HG03432 (cell line): Measurements from ENCODE around the gene CPA5.

Source experiments
- ATAC-seq: cut with Tn5 transposase; IDR thresholded peaks from one replicate; pipeline ENCODE4 v1.9.1; 2021; ENCODE audit warnings: mild to moderate bottlenecking, moderate library complexity; ENCODE audit not compliant: unreplicated experiment

CPA5 gene

GRCh38 chr7:130356876-130357611 is 12.4 kb downstream of the CPA5 start:
- no peak for ATAC-seq

GRCh38 chr7:130358471-130358870 is 13.9 kb downstream of the CPA5 start:
- no peak for ATAC-seq

DNA sequence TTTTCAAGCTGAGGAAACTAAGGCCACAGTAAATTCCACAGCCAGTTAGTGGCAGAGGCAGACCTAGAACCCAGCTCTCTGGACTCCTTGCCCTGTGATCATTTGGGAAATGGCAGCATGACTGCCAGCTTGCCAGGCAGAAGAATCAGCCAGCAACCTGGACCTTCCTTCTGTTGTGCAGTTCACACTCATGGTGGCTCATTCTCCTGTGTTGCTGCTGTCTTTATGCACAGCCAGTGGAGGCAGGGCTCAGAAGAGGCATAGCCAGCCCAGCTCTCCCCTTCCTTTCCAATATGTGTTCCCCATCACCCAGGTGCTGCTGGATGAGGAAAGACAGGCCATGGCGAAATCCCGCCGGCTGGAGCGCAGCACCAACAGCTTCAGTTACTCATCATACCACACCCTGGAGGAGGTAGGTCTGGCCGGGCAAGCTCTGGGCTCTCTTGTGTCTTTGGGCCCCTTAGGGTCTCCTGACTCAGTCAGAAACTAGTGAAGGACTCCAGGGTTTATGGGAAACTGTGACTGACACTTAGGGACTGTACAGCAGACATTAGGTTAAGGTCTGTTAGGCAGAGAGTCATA is 14.8 kb downstream of the CPA5 start:
- no peak for ATAC-seq

GRCh38 chr7:130360518-130360917 is 15.9 kb downstream of the CPA5 start:
- no peak for ATAC-seq

GRCh38 chr7:130361681-130362080 is 17.1 kb downstream of the CPA5 start:
- no peak for ATAC-seq

GRCh38 chr7:130362251-130362816 is 17.7 kb downstream of the CPA5 start:
- no peak for ATAC-seq

DNA sequence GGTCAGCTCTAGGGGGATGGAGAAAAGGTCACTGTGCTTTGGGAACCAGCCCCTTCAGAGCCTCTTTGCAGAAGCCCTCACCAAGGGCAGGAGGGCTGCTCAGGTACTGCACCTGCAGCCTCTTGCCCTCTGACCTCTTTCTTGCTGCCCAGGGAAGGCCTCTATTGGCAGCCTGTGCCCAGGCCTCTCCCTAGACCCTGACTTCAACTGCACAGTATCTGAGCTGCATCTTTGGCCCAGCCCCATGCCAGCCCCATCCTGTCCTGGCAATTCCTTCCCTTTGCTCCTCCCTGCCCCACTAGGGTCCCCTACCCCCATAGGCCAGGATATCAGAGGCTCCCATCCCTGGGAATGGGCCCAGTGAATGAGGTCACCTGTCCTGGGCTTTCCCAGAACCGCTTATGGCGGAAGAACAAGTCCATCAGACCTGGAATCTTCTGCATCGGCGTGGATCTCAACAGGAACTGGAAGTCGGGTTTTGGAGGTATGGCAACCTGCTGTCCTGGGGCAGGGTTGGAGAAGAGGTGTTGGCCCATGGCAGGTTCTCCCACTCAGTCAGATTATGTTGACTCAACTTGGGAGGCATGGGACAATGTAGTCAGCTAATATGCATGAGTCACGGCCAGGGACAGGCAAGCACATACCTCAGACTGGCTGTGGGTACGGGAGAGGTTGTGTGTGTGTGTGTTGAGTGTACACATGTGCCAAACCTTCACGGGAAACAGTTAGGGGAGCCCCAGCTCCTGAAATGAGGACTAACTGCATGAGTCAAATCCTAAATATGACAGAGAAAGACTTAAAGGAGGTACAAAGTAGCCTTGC is 18.6 kb downstream of the CPA5 start:
- ATAC-seq = peak; percentile 41

DNA sequence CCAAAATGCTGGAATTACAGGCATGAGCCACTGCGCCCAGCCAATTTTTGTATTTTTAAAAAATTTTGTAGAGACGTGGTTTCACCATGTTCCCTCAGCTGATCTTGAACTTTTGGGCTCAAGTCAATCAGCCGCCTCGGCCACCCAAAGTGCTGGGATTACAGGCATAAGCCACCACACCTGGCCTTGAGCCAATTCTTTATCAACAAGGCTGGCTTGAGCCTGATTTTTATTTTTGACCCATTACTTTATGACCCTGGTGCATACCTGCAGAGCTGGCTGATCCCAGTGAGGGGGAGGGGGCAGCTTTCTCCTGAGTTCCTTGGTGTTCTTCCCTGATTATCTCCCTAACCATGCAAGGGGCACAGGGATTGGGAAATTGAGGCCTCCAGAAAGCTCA is 19.8 kb downstream of the CPA5 start:
- ATAC-seq = no peak

DNA sequence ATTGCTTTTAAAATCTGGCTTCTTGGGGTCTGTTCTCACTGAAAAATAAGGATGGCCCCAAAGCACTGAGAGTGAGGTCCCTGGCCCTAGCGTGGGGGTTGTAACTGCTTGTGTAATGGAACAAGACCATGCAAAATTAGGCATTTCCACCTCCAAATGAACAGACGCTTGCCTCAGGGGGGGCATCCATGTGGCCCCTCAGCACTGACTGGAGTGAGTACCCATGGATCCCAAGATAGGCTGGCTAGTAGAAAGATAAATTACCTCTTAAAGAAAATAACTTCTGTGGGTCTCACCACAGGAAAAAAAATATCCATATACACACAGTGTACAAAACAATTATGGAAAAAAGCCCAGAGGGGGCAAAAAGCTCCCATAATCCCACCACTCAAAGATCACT is 20.5 kb downstream of the CPA5 start:
- ATAC-seq = no peak

- ATAC-seq = peak; percentile 69
These were observed 21.2 kb downstream of the CPA5 start for GRCh38 chr7:130365511-130366441.

GRCh38 chr7:130366564-130366963 is 21.9 kb downstream of the CPA5 start:
- ATAC-seq = no peak

- no peak for ATAC-seq
These were observed 22.6 kb downstream of the CPA5 start for GRCh38 chr7:130367088-130367755.

DNA sequence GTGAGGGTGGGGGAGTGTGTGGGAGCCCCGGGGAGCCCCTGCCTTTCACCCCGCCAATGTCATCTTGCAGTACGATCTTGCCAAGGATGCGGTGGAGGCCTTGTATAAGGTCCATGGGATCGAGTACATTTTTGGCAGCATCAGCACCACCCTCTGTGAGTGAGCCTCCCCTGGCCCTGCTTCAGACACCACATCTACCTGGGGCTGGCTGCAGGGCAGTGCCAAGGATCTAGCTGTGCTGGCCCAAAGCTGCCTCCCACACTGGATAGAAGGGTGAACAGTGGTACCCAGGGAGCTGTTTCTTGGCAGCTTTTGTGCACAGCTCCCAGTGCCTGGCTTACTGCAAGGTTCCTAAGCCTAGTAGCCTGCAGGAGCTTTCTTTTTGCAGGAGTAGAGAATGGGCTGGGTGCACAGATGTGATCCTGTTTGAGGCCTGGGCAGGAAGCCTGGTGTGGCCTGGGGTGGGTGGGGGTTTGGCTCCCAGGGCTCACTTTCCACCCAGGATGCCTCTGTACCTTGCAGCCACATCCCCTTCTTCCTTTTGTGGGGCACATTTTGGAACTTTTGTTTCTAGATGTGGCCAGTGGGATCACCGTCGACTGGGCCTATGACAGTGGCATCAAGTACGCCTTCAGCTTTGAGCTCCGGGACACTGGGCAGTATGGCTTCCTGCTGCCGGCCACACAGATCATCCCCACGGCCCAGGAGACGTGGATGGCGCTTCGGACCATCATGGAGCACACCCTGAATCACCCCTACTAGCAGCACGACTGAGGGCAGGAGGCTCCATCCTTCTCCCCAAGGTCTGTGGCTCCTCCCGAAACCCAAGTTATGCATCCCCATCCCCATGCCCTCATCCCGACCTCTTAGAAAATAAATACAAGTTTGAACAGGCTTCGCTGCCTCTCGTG is 23.5 kb downstream of the CPA5 start:
- ATAC-seq = no peak

- ATAC-seq = no peak
These were observed 24.6 kb downstream of the CPA5 start for GRCh38 chr7:130369110-130369711.

DNA sequence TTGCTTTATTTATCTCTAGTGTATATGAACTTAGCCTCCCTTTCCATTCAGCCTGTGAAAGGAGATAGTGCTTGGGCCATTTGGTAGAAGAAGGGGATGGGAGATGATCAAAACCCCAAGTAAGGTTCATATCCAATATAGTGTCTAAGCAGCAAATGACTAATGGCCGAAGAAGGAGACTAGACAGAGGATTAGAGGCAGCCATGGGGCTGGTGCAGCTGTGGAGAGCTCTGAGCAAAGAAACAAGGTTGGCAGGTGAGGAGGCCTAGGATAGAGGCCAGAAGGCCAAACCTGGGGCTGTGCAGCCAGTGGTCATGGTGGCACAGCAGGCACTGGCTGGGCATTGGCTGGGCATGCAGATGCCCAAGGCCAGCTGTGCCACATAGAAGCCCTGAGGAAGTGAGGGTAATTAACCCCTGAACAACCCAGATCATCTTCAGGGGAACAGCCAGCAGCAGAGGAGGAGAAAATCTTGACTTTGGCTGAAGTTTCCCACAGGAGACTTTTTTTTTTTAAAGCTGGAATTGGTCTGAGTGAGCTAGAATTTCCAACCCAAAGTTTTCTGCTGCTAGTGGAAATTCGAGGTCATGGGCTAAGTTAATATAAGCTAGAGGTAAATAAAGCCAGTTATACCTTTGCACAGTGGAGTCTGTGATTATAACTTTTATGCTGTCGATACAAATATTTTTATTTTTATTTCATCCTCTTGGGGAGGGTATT is 25.4 kb downstream of the CPA5 start:
- ATAC-seq = no peak

DNA sequence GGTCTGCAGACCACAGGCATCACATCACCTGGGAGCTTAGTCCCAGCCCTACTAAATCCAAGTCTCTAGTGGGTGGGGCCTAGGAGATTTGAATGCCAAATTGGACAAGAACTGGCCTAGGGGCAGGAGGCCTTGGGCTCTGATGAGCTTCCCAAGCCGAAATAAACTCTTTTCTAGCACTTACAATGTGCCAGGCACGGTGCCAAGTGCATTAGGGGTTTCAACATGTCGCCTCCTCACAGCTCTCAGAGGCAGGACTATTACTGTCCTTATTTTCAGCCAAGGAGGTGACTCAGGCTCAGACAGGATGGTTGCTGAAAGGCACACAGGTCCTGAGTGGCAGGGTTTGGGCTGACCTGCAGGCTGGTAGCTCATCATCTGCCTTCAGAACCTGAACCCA is 26.4 kb downstream of the CPA5 start:
- ATAC-seq = no peak

DNA sequence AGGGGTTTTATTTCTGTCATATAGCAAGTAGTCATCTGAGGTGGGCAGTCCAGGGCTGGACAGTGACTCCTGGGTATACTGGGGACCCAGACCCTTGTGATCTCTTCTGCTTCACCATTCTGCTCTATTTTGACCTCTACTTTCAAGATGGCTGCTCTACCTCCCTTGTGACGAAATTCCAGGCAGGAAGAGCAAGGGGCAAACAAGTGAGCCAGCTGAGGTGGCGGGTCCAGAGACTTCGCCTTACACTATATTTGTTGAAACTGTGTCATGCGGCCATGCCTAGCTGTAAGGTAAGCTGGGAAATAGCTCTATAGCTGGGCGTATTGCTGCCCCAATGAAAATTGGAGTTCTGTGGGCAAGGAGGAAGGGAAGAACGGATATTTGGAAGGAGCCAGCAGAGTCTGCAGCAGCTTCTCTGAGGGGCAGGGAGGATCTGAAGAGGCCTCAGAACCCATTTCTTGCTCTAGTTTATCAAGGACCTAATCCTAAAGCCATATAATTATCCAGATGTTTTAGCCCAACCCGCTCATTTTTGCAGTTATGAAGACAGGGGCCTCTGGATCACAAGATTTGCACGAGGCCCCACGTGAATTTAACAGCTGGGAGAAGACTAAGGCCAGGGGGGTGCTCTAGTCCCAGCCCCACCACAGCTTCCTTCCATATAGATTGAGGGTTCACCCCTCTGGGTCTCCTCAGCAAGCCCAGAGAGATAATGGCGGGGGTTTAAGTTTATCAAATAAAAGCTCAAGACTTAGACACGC is 28.0 kb downstream of the CPA5 start:
- no peak for ATAC-seq
